GM21381 (cell line): ENCODE data around the gene MYOM1.
"Not testable (repeated sequence)": the region's sequence is repeated elsewhere in the genome, so short reads cannot be mapped to it uniquely, and the experiment has no call there.

Experiments
- ATAC-seq: cut with Tn5 transposase; IDR thresholded peaks from one replicate; pipeline ENCODE4 v1.9.1; 2021; ENCODE audit warnings: mild to moderate bottlenecking, moderate library complexity; ENCODE audit not compliant: unreplicated experiment

Gene MYOM1

DNA sequence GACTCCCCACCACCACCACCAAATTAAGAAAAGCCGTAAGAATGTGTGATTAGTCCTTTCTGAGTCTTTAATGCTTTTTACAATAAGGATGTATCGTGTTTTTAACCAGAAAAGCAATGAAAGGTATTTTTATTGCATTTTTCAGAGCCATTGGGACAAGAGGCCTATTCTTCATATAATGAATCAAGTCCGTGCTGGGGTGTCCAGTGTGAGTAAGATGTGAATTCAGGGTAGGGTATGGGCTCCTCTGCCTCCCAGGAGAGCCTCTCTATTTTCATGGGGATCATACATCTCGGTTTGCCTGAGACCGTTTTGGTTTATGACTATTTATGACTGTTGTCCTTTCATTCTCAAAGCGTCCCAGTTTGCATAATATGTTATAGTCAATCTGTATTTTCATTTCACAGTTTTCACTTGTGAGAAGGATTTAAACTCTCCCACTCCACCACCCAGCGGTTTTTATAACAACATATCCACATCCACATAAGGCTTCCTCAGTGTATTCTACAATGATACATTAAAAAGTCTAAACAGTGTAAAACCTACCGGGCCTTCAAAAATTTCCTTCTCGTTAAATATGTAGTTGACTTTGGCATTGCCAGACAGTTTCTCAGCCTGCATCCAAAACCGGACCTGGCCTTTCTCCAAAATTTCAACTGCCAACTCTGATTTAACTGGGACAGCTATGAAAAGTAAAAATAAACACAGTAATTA is 126.0 kb downstream of the MYOM1 start:
- ATAC-seq = no peak

DNA sequence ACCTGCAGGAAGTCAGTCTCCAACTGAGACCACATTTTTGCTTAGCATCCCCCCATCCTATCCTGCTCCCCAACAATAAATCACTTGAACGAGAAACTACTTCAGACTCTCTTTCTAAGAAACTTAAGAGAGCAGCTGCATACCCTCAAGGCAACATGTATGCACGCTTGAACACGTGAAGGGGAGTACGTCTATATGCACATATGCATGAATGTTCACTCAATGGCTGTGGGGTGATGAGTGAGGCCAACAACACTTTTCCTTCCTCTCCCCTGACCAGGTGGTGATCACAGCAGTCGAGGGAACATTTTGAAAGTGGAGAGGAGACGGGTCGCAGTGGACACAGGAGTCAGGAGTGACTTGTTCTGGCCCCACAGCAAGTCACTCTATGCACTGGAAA is 127.0 kb downstream of the MYOM1 start:
- no peak for ATAC-seq

DNA sequence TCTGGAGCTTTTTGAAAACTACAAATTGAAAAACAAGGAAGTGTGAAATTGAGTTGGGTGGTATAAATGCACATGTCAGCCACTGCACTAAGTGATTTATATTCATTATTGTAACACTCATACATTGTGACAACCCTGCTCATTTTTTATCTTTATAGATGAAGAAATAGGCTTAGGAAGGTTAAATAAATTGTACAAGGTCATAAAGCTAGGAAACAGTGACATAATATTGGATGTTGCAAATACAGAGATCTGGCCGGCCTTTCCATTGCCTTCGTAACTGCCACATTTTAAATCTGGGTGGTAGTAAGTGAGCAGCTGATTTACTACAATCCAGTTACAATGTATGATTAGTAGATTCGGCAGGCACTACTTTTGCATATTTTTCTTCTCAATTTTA is 130.2 kb downstream of the MYOM1 start:
- no peak for ATAC-seq

DNA sequence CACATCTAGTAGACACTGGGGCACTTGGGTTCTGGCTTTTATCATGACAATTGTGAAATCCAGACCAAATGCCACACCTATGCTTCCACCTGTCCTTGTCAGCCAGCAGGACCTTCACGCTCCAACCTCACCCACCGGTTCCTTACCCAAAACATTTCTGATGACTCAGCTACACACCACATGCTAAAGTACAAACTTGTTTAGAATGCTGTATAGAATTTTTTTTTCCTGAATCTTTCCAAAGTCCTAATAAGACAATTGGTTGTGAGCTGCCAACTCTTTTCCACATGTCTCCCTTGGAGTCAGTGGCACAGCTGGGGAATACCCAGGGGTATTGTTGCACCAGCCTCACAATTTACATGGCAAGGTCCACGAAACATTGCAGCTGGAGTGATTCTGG is 131.3 kb downstream of the MYOM1 start:
- no peak for ATAC-seq

DNA sequence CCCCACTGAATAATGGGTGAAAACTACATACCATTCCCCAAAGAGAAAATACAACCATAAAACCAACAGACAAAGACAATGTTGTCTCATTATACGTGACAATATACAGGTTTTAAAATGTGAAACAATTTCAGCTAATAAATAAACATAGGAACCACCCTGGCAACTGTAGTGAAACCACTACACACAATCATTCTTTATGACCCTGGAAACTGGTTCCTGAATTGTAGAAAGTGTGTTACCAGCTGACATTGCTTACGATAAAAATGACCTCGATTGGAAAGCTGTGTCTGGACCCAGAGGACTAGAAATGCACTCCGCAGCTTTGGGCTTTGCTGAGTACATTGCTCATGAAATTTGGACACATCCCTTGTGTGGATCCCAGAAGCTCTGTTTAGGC is 132.9 kb downstream of the MYOM1 start:
- no peak for ATAC-seq

DNA sequence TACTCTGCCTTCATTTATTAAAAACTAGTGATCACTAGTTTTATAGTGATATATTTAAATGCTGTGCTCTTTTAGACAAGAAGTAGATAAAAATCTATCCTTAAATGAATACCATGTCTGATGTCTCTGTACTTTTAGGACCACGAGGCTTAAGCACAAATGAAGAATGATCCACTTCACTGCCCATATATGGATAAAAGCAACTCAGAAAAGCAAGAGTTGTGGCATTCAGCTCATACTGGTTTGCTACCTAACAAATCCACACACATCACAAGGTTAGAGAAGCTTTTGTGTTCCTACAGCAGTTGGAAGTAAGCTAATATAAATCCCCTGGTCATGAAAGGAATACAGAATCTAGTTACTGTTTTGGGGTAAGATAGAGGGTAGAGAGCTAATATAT is 134.2 kb downstream of the MYOM1 start:
- ATAC-seq = no peak

DNA sequence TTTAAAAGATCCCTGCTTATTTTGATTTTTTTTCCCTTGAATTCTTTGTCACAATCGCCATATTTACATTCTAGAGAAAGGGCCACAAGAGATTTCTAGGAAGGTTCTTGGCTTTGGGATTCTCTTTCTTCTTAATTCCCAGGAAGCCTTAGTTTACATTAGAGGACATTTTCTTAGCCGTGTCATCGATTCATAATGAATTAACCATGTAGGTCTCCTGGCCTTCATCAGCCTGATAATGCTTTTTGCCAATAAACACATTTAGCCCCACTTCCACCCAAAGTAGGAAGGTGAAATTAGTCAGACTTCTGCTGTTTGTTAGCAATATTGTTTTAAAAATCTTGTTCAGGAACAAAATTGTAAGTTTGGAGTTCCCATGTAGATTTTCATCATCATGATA is 135.6 kb downstream of the MYOM1 start:
- ATAC-seq = no peak

DNA sequence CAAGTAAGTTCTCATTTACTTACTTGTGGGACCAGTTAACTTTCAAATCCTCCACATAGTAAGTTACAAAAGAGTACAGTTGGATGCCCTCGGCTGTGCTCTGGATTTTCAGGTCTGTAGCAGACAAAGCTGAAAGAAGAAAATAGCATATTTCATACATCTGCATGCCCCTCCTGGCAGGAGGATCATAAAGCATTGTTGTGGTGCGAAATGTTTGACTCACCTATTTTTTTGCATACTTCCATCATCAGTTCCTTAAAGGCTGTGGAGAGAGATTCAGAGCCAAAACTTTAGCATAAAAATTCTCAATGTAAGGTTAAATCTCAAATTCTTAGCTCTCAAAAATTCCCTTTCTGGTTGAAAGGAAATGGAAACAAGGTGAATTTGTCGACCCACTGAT is 136.0 kb downstream of the MYOM1 start:
- ATAC-seq = no peak

DNA sequence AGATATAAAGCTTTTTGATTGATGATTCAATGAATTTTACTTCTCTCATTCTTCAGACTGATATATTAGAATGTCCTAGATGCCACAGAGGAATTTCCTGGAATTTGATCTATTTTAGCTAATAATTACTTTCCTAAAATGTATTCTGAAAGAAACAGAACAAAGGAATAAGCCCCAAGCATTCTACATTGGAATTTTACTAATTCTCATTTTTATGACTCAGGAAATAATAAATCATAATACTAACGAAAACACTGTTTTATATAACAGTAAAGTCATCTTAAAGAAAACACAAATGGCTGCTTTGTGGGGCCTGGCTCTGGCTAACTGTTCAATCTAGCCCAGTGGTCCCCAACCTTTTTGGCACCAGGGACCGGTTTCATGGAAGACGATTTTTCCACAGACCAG is 138.2 kb downstream of the MYOM1 start:
- ATAC-seq = no peak

DNA sequence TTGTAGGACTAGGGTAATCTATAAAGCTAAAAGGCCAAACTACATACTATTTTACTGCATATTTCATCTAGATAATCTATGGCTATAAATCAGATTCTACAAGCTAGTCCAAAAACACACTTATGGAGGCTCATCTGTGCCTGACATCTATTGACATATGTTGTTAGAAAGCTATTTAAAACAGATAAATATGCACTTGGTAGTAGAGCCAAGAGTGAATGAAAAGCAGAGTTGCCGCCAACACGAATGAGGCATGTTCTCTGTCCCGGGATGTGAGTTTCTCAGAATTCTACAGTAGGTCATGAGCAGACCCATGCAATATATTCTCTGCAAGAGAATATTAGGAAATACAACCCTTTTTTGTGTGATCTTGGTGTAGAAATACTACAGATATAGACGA is 140.1 kb downstream of the MYOM1 start:
- no peak for ATAC-seq

DNA sequence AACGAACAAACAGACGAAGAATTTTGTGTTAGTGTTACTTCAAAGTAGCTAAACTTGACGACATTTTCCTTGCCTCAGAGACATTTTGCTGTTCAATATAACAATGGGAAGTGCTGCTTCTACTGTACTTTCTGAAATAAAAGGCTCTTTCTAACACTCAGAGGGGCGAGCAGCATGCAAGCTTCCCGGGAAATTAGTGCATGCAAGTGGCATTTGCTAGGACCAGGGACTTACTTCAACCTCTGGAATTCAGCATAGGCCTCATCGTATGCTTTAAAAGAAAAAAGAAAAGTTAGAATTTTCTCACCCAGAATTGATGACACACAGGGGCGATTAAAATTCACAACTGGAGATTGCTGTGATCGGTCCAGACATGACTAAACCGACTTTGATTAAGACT is 144.3 kb downstream of the MYOM1 start:
- no peak for ATAC-seq

DNA sequence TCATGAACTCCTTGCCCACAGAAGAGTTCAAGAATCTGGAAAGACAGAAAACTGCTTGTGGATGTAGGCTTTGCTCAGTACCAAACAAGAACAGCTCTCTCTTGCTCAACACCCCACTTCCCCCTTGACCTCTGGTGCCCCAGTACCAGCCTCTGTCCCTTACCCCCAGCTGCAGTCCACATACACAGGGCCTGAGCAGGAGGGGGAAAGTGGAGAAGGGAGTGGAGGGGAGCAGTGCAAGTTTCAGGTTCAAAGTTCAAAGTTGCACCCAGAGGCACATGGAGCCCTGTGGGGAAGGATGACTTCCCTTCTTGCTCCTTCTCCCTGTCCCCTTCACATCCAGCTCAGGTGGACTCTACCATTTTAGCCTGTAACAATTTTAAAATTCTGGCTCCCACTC is 145.7 kb downstream of the MYOM1 start:
- no peak for ATAC-seq

DNA sequence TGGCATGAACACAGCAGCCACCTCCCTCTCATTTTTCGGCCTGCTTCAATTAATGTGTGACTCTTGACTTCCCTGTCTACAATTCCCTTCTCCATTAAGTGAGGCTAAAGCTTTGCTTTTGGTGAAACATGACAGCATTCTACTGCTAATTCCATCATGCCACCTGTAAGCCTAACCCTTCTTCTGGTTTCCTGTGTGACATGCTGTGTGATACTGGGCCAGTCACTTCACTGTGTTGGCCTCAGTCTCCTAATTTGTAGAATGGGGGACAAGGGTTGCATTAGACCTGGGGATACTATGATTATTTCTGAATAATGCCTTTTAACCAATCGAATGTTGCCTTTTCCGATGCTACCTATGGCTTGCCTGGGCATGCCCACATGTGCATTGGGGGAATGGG is 146.4 kb downstream of the MYOM1 start:
- ATAC-seq = not testable (repeated sequence)

DNA sequence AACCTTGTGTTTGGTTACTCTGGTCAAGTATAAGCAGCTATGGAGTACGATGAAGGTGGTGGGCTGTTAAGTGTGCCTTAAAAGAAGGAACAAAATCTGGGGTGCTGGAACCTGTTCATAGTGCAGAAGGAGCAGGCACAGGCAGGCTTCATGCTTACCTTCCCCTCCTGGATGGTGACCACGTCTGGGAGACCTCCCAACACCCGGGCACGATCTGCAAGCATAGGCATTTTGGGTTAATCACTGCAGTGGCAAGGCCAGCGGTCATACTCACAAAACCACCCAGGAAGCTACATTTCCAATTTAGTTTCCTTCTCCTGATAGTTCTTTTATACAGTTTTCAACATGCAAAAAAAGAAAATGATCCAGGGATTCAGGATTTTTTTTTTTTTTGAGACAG is 148.1 kb downstream of the MYOM1 start:
- no peak for ATAC-seq

DNA sequence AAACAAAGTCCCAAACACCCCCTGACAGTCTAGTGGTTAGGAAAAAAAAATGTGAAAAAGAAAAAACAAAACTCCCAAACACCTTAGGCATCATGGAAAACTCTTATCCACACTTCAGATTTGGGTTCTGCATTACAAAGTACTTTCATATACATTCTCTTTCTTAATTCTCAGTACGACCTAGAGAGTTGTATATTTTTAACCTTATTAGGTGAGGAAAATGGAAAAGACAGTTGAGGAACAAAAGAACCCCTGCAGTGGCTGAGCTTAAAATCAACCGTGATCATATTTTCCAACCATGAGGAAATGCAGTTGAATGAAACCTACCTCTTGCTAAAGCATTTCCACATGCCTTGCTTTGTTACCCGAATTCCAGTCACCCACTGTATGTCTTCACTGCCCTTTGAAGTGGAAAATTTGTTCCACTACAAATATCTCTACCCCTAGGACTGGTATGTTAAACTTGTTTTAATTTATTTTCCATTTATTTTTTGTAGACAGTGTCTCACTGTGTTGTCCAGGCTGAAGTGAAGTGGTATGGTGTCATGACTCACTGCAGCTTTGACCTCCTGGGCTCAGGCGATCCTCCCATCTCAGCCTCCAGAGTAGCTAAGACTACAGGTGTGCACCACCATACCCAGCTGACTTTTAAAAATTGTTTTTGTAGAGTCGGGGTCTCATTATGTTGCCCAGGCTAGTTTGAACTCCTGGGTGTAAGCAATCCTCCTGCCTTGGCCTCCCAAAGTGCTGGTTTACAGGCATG is 149.9 kb downstream of the MYOM1 start:
- no peak for ATAC-seq

DNA sequence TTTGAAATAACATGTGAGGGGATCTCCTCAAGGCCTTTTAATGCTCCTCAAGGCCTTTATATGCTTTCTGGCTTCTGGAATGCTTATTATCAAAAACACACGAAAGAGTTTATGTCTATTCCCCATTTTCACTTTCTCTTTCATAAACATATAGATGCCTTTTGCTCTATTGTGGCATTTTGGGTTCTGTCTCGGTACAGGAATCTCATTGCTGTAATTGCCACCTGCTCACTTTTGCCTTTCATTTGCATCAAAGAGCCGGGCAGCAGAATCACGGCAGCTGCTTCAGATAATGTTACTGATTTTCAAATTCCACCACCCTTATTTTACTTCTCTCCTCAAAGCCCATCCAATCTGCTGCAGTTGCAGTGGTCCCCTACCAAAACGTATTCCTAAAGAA is 152.0 kb downstream of the MYOM1 start:
- ATAC-seq = no peak

DNA sequence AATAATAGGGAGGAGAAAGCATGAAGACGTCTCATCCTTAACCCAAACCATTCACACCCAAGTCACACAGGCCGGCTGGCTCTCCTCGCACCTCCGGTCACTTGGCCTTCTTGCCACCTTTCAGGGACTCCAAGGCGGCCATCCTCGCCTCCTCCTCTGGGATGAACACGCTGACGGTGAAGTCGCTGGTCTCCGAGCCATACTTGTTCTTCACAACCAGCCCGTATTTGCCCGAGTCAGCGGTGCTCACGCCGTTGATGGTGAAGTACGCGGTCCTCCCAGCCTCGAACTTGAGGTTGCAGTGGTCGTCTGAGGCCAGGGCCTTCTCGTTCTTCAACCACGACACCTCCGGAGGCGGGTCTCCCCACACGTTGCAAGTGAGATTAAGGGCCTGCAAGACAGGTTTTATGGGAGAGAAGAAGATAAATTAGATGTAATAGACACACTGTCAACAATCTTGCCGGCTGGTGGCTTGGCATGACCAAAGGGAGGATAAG is 152.6 kb downstream of the MYOM1 start:
- ATAC-seq = no peak

DNA sequence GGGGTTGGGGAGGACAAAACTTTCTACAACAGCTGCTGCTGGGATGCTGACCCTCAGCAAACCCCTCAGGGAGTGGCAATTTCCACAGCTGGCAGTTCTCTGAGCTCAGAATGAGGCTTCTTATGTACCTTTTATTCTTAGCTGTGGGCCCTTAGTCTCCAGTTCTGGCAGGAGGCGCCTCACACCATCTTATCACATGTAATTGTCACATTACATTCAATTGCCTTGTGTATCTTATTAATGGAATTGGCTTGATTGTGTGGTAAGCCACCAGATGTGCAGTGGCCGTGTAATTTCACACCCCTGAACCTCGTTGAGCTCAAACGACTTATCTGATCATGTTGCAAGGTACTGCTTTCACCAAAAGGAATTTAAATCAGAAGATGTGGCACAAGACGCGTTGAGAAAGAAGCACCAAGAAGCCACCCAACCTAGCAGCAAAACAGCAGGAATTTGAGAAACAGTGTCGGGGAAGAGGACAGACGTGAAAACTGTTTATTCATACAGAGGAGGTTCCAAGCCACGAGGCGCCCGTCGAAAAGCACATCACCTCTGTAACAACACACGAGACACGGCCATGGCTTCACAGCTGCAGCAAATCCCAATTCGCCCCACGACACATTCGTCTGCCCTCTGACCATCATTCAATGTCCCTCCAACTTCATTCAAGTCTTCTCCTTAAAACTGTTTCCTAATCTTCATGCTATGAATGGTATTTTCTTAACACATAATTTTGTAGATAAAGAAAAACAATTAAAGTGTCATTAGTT is 153.2 kb downstream of the MYOM1 start:
- ATAC-seq = no peak

DNA sequence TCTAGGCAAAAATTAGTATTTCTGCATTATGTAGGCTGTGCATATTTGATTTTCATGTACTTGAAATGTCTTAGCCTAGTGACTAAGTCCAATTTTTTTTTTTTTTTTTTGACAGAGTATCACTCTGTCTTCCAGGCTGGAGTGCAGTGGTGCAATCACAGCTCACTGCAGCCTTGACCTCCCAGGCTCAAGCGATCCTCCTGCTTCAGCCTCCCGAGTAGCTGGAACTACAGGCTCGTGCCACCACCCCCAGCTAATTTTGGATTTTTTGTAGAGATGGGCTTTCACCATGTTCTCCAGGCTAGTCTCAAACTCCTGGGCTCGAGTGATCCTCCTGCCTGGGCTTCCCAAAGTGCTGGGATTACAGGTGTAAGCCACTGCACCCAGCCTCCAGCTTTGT is 156.0 kb downstream of the MYOM1 start:
- not testable (repeated sequence) for ATAC-seq

DNA sequence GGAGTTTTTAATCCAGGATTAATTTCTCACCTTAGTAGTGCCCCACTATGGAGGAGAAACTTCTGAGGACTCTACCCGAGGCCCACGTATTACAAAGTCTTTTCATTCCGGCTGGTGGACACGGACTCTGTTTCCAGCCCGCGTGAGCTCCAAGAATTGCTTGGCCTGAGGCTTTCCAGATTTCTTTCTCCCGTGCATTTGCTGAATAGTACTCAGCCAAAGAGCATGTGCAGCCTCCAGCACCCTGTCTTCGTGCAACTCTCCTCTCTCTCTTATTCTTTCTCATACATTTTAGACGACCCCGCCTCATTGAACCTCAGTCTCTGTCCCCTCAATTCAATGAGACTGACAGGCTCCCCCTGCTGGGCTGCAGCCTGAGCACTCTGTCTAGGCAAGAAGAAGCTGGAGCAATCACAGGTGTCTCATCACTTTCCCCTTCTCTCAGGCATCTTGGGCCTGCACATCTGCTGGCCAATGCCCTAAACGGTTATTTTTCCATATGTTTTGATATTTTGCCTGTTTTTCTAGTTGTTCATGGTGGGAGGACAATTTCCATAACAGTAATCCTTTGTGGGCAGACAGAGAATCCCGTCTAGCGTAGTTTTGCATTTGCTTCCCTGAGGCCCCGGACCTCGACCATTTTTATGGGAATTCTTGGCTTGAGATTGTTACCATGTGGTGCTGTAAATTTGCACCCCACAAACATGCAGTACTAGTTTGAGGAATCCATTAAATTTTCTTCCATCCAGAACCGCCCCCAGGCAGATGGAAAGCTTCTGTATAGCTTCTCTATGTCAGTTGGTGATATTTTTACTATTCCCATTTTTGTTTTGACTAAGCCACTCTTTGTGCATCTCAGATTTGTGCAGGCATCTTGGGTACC is 156.7 kb downstream of the MYOM1 start:
- no peak for ATAC-seq
